HepG2 (cell line): ENCODE data around the gene FPGS. TPM values are rescaled to one million over a fixed set of nuclear protein-coding genes. Genes with fewer than 3 reads are reported as not detected.

ENCODE experiments used
- CBFB ChIP-seq: sonication (generic); formaldehyde crosslinking; IDR thresholded peaks from 2 replicates; pipeline ENCODE4 v1.4.0; 2020; ENCODE audit warnings: missing genetic modification reagents
- HMG20A ChIP-seq: IDR thresholded peaks from 2 replicates; pipeline ENCODE4 v1.6.1; 2016; ENCODE audit warnings: borderline replicate concordance
- MIER3 ChIP-seq: IDR thresholded peaks from 2 replicates; pipeline ENCODE4 v1.6.1; 2016; ENCODE audit warnings: missing compliant biosample characterization, borderline replicate concordance
- NCOA5 ChIP-seq: sonication (generic); formaldehyde crosslinking; IDR thresholded peaks from 2 replicates; pipeline ENCODE4 v1.4.0; 2020; ENCODE audit warnings: missing genetic modification reagents
- POLR2AphosphoS5 ChIP-seq: IDR thresholded peaks from 2 replicates; pipeline ENCODE4 v1.6.1; 2012; ENCODE audit warnings: low read depth, low read length
- SIX4 ChIP-seq: sonication (generic); formaldehyde crosslinking; IDR thresholded peaks from 2 replicates; pipeline ENCODE4 v1.4.0; 2020; ENCODE audit warnings: missing genetic modification reagents
- SOX13 ChIP-seq, 3 experiments: fragments of 450-650 bp in 1 of 3; sonication (generic) in 1 of 3; formaldehyde crosslinking in 1 of 3; IDR thresholded peaks in 2 of 3; conservative IDR thresholded peaks in 1 of 3; 2 replicates each; pipeline versions ENCODE4 v1.5.0 to v1.6.1; 2016 to 2020; ENCODE audit warnings: antibody characterized with exemption in 1 of 3, mild to moderate bottlenecking in 1 of 3, missing compliant biosample characterization in 1 of 3, missing genetic modification reagents in 1 of 3, moderate library complexity in 1 of 3
- SP140L ChIP-seq: sonication (generic); formaldehyde crosslinking; IDR thresholded peaks from 2 replicates; pipeline ENCODE4 v1.4.0; 2020; ENCODE audit warnings: missing genetic modification reagents, borderline replicate concordance
- ZNF556 ChIP-seq: sonication (generic); formaldehyde crosslinking; IDR thresholded peaks from 2 replicates; pipeline ENCODE4 v1.4.0; 2020; ENCODE audit warnings: mild to moderate bottlenecking, missing genetic modification reagents, borderline replicate concordance
- ZNF879 ChIP-seq: sonication (generic); formaldehyde crosslinking; IDR thresholded peaks from 2 replicates; pipeline ENCODE4 v1.8.1; 2023; ENCODE audit warnings: missing genetic modification reagents
- polyA plus RNA-seq, 8 experiments: library from polyadenylated mRNA; depleted of rRNA in 3 of 8; stranded (reverse) in 7 of 8; unstranded in 1 of 8; fragments of >200 nt; fragmentation: Illumina TruSeq in 4 of 8; extraction: Trizol in 4 of 8; gene quantifications; 2 replicates each; pipeline versions ENCODE4 v1.2.1 to v1.2.3, GENCODE V29; 2011 to 2016; ENCODE audit warnings: low read depth in 4 of 8, missing spikeins in 1 of 8, mixed read lengths in 1 of 8; ENCODE audit not compliant: insufficient read depth in 1 of 8
- total RNA-seq, 5 experiments: library from RNA; depleted of rRNA; stranded (reverse); fragments of >200 nt; fragmentation: Illumina TruSeq; extraction: Trizol; gene quantifications; 2 replicates each; pipeline ENCODE4 v1.2.3, GENCODE V29; 2016; ENCODE audit warnings: low read depth in 1 of 5
- TF ChIP-seq, protein P1 (sequence below): sonication (generic); formaldehyde crosslinking; IDR thresholded peaks from 2 replicates; pipeline ENCODE4 v1.5.0; 2020; ENCODE audit warnings: missing genetic modification reagents
- TF ChIP-seq, protein P2 (sequence below): IDR thresholded peaks from 2 replicates; pipeline ENCODE4 v1.6.1; 2016; ENCODE audit warnings: low read depth, missing genetic modification reagents, missing compliant biosample characterization
- TF ChIP-seq, protein P3 (sequence below): conservative IDR thresholded peaks from 2 replicates; pipeline ENCODE4 v1.6.1; 2018; ENCODE audit warnings: missing genetic modification reagents
- TF ChIP-seq, protein P4 (sequence below): sonication (generic); formaldehyde crosslinking; IDR thresholded peaks from 2 replicates; pipeline ENCODE4 v1.5.0; 2020; ENCODE audit warnings: mild to moderate bottlenecking, missing genetic modification reagents
- TF ChIP-seq, protein P5 (sequence below): sonication (generic); formaldehyde crosslinking; IDR thresholded peaks from 2 replicates; pipeline ENCODE4 v1.5.1; 2020; ENCODE audit warnings: missing genetic modification reagents, mild to moderate bottlenecking, borderline replicate concordance
- TF ChIP-seq, protein P6 (sequence below): sonication (generic); formaldehyde crosslinking; IDR thresholded peaks from 2 replicates; pipeline ENCODE4 v1.5.0; 2020; ENCODE audit warnings: missing genetic modification reagents, mild to moderate bottlenecking, borderline replicate concordance

The FPGS gene
- total and polyA plus RNA-seq, 2 of the 13 experiments (the other 11 are each of a cell fraction or from before 2014, with no cell fraction given): 35.6 to 36.8 TPM

DNA sequence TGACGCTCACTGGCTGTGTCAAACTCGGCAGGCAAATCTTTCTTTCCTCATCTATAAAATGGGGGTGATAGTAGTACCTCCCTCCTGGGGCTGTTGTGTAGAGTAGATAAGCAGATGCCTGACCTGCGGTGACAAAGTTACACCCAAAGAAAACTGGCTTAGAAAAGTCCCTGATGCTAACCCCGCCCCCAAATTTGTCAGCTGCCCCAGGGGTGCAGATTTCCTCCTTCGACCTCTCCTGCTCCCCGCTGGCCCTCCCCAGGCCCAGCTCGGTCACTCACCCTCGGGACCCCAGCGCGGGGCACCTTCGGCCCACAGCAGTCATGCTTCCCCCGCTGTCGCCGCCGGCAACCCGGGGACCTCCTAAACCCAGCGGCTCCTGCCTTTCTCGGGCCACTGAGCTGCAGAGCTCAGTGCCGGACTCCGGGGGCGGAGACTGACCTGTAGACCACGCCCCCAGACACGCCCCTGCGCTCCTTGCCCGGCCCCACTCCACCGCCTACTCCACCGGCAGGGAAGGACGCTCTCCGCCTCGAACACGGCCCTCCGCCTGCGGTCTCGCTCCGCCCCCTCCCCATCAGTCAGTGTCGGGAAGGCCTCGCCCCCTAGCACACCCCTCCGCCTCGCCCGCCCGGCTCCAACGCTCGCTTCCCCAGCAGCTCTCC, 31.6 kb upstream of the FPGS start (continued):
- TF ChIP-seq, protein P1, sequence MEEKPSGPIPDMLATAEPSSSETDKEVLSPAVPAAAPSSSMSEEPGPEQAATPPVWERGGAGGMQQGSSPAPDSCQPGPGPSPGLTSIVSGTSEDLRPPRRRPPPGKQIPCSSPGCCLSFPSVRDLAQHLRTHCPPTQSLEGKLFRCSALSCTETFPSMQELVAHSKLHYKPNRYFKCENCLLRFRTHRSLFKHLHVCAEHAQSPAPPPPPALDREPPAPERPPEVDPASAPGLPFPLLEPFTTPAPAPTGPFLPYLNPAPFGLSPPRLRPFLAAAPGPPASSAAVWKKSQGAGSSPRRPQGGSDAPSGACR (CRISPR knock-in tag): no peak
- TF ChIP-seq NCOA5 (CRISPR knock-in tag) (no peak), ZNF879 (no peak), POLR2AphosphoS5 (no peak), MIER3 (CRISPR knock-in tag) (no peak), HMG20A (CRISPR knock-in tag) (no peak), SIX4 (no peak), CBFB (CRISPR knock-in tag) (0 out of 2 replicates have a peak, but pooled peaks have one; percentile 39), ZNF556 (CRISPR knock-in tag) (no peak), SP140L (CRISPR knock-in tag) (no peak), SOX13 (IDR thresholded peaks at IDR 0.05) (no peak), SOX13 (CRISPR knock-in tag; conservative IDR thresholded peaks at IDR 0.05 in 1 of 2, IDR thresholded peaks at IDR 0.05 in 1 of 2) (0 out of 4 replicates have a peak, but pooled peaks of 1 of the 2 experiments have one; percentile 22)
- TF ChIP-seq, protein P2, sequence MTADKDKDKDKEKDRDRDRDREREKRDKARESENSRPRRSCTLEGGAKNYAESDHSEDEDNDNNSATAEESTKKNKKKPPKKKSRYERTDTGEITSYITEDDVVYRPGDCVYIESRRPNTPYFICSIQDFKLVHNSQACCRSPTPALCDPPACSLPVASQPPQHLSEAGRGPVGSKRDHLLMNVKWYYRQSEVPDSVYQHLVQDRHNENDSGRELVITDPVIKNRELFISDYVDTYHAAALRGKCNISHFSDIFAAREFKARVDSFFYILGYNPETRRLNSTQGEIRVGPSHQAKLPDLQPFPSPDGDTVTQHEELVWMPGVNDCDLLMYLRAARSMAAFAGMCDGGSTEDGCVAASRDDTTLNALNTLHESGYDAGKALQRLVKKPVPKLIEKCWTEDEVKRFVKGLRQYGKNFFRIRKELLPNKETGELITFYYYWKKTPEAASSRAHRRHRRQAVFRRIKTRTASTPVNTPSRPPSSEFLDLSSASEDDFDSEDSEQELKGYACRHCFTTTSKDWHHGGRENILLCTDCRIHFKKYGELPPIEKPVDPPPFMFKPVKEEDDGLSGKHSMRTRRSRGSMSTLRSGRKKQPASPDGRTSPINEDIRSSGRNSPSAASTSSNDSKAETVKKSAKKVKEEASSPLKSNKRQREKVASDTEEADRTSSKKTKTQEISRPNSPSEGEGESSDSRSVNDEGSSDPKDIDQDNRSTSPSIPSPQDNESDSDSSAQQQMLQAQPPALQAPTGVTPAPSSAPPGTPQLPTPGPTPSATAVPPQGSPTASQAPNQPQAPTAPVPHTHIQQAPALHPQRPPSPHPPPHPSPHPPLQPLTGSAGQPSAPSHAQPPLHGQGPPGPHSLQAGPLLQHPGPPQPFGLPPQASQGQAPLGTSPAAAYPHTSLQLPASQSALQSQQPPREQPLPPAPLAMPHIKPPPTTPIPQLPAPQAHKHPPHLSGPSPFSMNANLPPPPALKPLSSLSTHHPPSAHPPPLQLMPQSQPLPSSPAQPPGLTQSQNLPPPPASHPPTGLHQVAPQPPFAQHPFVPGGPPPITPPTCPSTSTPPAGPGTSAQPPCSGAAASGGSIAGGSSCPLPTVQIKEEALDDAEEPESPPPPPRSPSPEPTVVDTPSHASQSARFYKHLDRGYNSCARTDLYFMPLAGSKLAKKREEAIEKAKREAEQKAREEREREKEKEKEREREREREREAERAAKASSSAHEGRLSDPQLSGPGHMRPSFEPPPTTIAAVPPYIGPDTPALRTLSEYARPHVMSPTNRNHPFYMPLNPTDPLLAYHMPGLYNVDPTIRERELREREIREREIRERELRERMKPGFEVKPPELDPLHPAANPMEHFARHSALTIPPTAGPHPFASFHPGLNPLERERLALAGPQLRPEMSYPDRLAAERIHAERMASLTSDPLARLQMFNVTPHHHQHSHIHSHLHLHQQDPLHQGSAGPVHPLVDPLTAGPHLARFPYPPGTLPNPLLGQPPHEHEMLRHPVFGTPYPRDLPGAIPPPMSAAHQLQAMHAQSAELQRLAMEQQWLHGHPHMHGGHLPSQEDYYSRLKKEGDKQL (CRISPR knock-in tag): no peak
- TF ChIP-seq, protein P3, sequence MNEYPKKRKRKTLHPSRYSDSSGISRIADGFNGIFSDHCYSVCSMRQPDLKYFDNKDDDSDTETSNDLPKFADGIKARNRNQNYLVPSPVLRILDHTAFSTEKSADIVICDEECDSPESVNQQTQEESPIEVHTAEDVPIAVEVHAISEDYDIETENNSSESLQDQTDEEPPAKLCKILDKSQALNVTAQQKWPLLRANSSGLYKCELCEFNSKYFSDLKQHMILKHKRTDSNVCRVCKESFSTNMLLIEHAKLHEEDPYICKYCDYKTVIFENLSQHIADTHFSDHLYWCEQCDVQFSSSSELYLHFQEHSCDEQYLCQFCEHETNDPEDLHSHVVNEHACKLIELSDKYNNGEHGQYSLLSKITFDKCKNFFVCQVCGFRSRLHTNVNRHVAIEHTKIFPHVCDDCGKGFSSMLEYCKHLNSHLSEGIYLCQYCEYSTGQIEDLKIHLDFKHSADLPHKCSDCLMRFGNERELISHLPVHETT (CRISPR knock-in tag): no peak
- TF ChIP-seq, protein P4, sequence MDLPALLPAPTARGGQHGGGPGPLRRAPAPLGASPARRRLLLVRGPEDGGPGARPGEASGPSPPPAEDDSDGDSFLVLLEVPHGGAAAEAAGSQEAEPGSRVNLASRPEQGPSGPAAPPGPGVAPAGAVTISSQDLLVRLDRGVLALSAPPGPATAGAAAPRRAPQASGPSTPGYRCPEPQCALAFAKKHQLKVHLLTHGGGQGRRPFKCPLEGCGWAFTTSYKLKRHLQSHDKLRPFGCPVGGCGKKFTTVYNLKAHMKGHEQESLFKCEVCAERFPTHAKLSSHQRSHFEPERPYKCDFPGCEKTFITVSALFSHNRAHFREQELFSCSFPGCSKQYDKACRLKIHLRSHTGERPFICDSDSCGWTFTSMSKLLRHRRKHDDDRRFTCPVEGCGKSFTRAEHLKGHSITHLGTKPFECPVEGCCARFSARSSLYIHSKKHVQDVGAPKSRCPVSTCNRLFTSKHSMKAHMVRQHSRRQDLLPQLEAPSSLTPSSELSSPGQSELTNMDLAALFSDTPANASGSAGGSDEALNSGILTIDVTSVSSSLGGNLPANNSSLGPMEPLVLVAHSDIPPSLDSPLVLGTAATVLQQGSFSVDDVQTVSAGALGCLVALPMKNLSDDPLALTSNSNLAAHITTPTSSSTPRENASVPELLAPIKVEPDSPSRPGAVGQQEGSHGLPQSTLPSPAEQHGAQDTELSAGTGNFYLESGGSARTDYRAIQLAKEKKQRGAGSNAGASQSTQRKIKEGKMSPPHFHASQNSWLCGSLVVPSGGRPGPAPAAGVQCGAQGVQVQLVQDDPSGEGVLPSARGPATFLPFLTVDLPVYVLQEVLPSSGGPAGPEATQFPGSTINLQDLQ (CRISPR knock-in tag): no peak
- TF ChIP-seq, protein P5, sequence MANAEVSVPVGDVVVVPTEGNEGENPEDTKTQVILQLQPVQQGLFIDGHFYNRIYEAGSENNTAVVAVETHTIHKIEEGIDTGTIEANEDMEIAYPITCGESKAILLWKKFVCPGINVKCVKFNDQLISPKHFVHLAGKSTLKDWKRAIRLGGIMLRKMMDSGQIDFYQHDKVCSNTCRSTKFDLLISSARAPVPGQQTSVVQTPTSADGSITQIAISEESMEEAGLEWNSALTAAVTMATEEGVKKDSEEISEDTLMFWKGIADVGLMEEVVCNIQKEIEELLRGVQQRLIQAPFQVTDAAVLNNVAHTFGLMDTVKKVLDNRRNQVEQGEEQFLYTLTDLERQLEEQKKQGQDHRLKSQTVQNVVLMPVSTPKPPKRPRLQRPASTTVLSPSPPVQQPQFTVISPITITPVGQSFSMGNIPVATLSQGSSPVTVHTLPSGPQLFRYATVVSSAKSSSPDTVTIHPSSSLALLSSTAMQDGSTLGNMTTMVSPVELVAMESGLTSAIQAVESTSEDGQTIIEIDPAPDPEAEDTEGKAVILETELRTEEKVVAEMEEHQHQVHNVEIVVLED (CRISPR knock-in tag): 0 out of 2 replicates have a peak, but pooled peaks have one; percentile 39
- TF ChIP-seq, protein P6, sequence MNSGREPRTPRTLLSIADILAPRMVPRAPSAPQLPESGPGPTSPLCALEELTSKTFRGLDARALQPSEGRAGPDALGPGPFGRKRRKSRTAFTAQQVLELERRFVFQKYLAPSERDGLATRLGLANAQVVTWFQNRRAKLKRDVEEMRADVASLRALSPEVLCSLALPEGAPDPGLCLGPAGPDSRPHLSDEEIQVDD: no peak
